Adrenal gland (tissue), 12 donors: ENCODE results near the gene SERPINA9. TPM values are rescaled to one million over a fixed set of nuclear protein-coding genes. Genes with fewer than 3 reads are reported as not detected.

ENCODE experiments used
- DNase-seq, 7 donors: peaks; one replicate each; pipeline ENCODE4 v3.0.0-alpha.2; 2019 to 2020
- H3K27ac ChIP-seq, 5 donors: fragments of 200-600 bp; sonication (generic) in 4 of 5; 1 replicate in 3 of 5; 2 replicates in 2 of 5; pipeline versions ENCODE4 v1.5.1 to v1.8.0; 2016 to 2020; ENCODE audit warnings: mild to moderate bottlenecking in 1 of 5
- H3K27me3 ChIP-seq: fragments of 200-600 bp; 2 replicates; pipeline ENCODE4 v1.8.0; 2021
- H3K36me3 ChIP-seq, 2 donors: fragments of 200-600 bp; replicated peaks in 1 of 2; 1 replicate in 1 of 2; 2 replicates in 1 of 2; pipeline versions ENCODE4 v1.5.1 to v1.8.0; 2018 to 2022
- H3K4me1 ChIP-seq, 2 donors: fragments of 200-600 bp; replicated peaks in 1 of 2; 1 replicate in 1 of 2; 2 replicates in 1 of 2; pipeline versions ENCODE4 v1.5.1 to v1.8.0; 2018 to 2021
- H3K4me3 ChIP-seq, 4 donors: fragments of 200-600 bp; sonication (generic) in 3 of 4; one replicate each; pipeline ENCODE4 v1.5.1; 2016 to 2018
- H3K9me3 ChIP-seq, 3 donors: fragments of 200-600 bp; sonication (generic) in 1 of 3; replicated peaks in 1 of 3; 1 replicate in 2 of 3; 2 replicates in 1 of 3; pipeline versions ENCODE4 v1.5.1 to v1.8.0; 2016 to 2021
- POLR2A ChIP-seq, 2 donors: fragments of 450-650 bp; IDR thresholded peaks; one replicate each; pipeline ENCODE4 v1.6.1; 2017; ENCODE audit warnings: antibody characterized with exemption in 2 of 2, mild to moderate bottlenecking in 2 of 2, moderate library complexity in 1 of 2
- WGBS, 4 donors: extraction: QIAGEN DNeasy Blood & Tissue Kit in 2 of 4; methylation state at CpG; one replicate each; pipeline versions ENCODE4 v1.1.5 to v1.1.7; 2013 to 2017; 5-methylcytosine and 5-hydroxymethylcytosine counted together
- intact Hi-C, 2 donors: fragments of 100-400 bp; cut with DNase I; formaldehyde crosslinking; loops; one replicate each; pipeline versions ENCODE4 v1.14.1 to v1.15.0; 2022 to 2023
- polyA plus RNA-seq, 3 donors: library from polyadenylated mRNA; stranded (reverse); fragments of 200-250 nt in 2 of 3; fragments of 350-450 nt in 1 of 3; fragmentation: Illumina TruSeq in 1 of 3; extraction: RNeasy Lipid Tissue Mini Kit (QIAGEN cat#74804) in 1 of 3; gene quantifications; one replicate each; pipeline ENCODE4 v1.2.3, GENCODE V29; 2013 to 2014
- total RNA-seq, 9 donors: library from RNA; depleted of rRNA in 4 of 9; stranded (reverse); fragments of >200 nt in 4 of 9; fragments of 120-200 nt in 1 of 9; fragmentation: NEBNext Ultra II Directional in 1 of 9; extraction: Animal tissue kit (Norgen Biotek cat#: 25700) in 1 of 9; gene quantifications; one replicate each; pipeline versions ENCODE4 v1.1.0 to v1.2.4, GENCODE V29; 2013 to 2023
- TF ChIP-seq, protein P1 (sequence below), 6 experiments: fragments of 450-650 bp in 4 of 6; fragments of 200-600 bp in 2 of 6; sonication (generic) in 1 of 6; IDR thresholded peaks; 1 replicate in 5 of 6; 2 replicates in 1 of 6; pipeline versions ENCODE4 v1.5.1 to v1.8.0; 2016 to 2021; ENCODE audit warnings: antibody characterized with exemption in 6 of 6, mild to moderate bottlenecking in 2 of 6, moderate library complexity in 1 of 6
- donor health status: healthy with polysubstance abuse.
- donor health status: Bipolar disorder and iron deficiency.
- donor health status: DM: yes; HTN: yes; CAD: no.
- donor health status: DM: no; HTN: no; CAD: no.
- donor health status: DM: no; HTN: no; CAD: no.
- donor health status: DM: yes; HTN: yes; CAD: no.

SERPINA9 gene
- total and polyA plus RNA-seq, 12 donors: not detected

- H3K9me3 ChIP-seq: no peaks in the 10 kb centered on the region
- TF ChIP-seq POLR2A (IDR thresholded peaks at IDR 0.05): no peak
- TF ChIP-seq, protein P1, sequence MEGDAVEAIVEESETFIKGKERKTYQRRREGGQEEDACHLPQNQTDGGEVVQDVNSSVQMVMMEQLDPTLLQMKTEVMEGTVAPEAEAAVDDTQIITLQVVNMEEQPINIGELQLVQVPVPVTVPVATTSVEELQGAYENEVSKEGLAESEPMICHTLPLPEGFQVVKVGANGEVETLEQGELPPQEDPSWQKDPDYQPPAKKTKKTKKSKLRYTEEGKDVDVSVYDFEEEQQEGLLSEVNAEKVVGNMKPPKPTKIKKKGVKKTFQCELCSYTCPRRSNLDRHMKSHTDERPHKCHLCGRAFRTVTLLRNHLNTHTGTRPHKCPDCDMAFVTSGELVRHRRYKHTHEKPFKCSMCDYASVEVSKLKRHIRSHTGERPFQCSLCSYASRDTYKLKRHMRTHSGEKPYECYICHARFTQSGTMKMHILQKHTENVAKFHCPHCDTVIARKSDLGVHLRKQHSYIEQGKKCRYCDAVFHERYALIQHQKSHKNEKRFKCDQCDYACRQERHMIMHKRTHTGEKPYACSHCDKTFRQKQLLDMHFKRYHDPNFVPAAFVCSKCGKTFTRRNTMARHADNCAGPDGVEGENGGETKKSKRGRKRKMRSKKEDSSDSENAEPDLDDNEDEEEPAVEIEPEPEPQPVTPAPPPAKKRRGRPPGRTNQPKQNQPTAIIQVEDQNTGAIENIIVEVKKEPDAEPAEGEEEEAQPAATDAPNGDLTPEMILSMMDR (IDR thresholded peaks at IDR 0.05): no peak
- intact Hi-C loops: no loop called here
- H3K27ac ChIP-seq: no peak overlapping the region
- no peak overlapping the region for H3K4me3 ChIP-seq
- no peaks in the 10 kb centered on the region for H3K27me3 ChIP-seq
- DNase-seq: no peak
- 83 to 91% (median 88%) methylated on average over 2 of the region's 2 CpGs for WGBS, 4 donors
- H3K4me1 ChIP-seq: no peaks in the 10 kb centered on the region
- H3K36me3 ChIP-seq: no peaks in the 10 kb centered on the region
Observed at GRCh38 chr14:94471045-94471444, 5.0 kb downstream of the SERPINA9 start.

DNA sequence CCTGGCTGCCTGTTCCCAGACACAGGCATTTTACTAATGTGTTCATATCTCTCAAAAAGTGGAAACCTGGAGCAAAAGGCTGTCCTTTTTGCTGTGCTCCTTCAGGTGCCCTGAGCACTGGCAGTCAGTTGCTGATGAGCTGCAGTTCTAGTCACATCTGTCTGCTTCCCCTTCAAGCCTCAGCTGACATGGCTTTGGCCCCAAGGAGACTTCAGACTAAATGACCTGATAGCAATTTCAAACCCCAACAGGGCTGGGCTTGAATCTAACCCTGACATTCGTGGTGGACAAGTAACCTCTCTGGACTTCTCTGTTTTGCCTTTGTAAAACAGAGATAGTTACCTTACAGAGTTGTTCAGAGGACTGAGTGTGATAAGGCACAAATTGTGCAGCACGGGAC lies 5.7 kb downstream of the SERPINA9 start:
- Histone ChIP-seq H3K27ac (no peak overlapping the region), H3K27me3 (no peaks in the 10 kb centered on the region), H3K4me3 (no peak overlapping the region), H3K36me3 (no peaks in the 10 kb centered on the region), H3K4me1 (no peaks in the 10 kb centered on the region), H3K9me3 (no peaks in the 10 kb centered on the region)
- no peak for TF ChIP-seq POLR2A (IDR thresholded peaks at IDR 0.05)
- TF ChIP-seq, protein P1 (IDR thresholded peaks at IDR 0.05): no peak
- no peak for DNase-seq
- WGBS, 4 donors: 33 to 66% (median 49%) methylated on average over 2 of the region's 2 CpGs
- intact Hi-C loops: no loop called here

DNA sequence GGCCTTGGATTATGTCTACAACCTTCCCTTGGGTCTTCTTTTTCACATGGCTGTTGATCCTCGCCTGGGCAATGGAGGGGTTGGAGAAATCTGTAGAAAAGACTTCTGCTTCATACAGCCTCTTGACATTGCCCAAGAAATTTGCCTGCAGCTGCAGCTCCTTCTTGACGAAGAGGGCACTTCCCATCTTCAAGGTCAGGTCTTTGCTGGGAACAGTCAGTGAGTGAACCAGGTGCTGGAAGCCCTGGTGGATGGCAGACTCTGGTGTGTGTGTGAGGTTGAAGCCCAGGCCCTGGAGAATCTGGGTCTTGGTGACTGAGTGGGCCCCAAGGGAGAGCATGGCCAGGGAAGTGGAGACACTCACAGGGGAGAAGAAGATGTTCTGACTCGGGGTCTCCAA lies 6.7 kb downstream of the SERPINA9 start:
- H3K4me3 ChIP-seq: no peak overlapping the region
- no peak for TF ChIP-seq POLR2A (IDR thresholded peaks at IDR 0.05)
- TF ChIP-seq, protein P1 (IDR thresholded peaks at IDR 0.05): no peak
- H3K36me3 ChIP-seq: no peaks in the 10 kb centered on the region
- 80 to 85% (median 81%) methylated on average over 3 of the region's 3 CpGs for WGBS, 4 donors
- H3K4me1 ChIP-seq: no peaks in the 10 kb centered on the region
- no peaks in the 10 kb centered on the region for H3K9me3 ChIP-seq
- no peaks in the 10 kb centered on the region for H3K27me3 ChIP-seq
- intact Hi-C loops: no loop called here
- H3K27ac ChIP-seq: no peak overlapping the region
- DNase-seq: no peak

GRCh38 chr14:94467728-94468520 lies 8.1 kb downstream of the SERPINA9 start:
- Histone ChIP-seq H3K4me1 (no peaks in the 10 kb centered on the region), H3K27me3 (no peaks in the 10 kb centered on the region), H3K4me3 (no peak overlapping the region), H3K9me3 (no peaks in the 10 kb centered on the region), H3K36me3 (no peaks in the 10 kb centered on the region), H3K27ac (no peak overlapping the region)
- intact Hi-C loops: no loop called here
- no peak for DNase-seq
- TF ChIP-seq POLR2A (IDR thresholded peaks at IDR 0.05): no peak
- TF ChIP-seq, protein P1 (IDR thresholded peaks at IDR 0.05): no peak
- WGBS, 4 donors: 78 to 83% (median 81%) methylated on average over 4 of the region's 4 CpGs
